T1000 (cell line): ENCODE measurements around the gene ALKBH3.

ENCODE experiments used
- DNase-seq: peaks from one replicate; lab custom pipeline; 2025; ENCODE audit warnings: mixed read lengths; lab: John Stamatoyannopoulos, UW

Gene ALKBH3

GRCh38 chr11:43922744-43923405 lies 42.2 kb downstream of the ALKBH3 start:
- DNase-seq = no peak

- DNase-seq = no peak
Observed at GRCh38 chr11:43923406-43924111, 42.9 kb downstream of the ALKBH3 start.

- no peak for DNase-seq
Observed at GRCh38 chr11:43924112-43924855, 43.7 kb downstream of the ALKBH3 start.

- DNase-seq = no peak
Observed at GRCh38 chr11:43925063-43925931, 44.7 kb downstream of the ALKBH3 start.

- no peak for DNase-seq
Observed at GRCh38 chr11:43925932-43926505, 45.4 kb downstream of the ALKBH3 start.

GRCh38 chr11:43927070-43927469 lies 46.4 kb downstream of the ALKBH3 start:
- no peak for DNase-seq

- DNase-seq = no peak
Observed at GRCh38 chr11:43927925-43928707, 47.5 kb downstream of the ALKBH3 start.

- no peak for DNase-seq
Observed at GRCh38 chr11:43928721-43929120, 48.1 kb downstream of the ALKBH3 start.

GRCh38 chr11:43930868-43931716 lies 50.5 kb downstream of the ALKBH3 start:
- no peak for DNase-seq

GRCh38 chr11:43931717-43932039 lies 51.0 kb downstream of the ALKBH3 start:
- DNase-seq = no peak

- DNase-seq = no peak
Observed at GRCh38 chr11:43933226-43933607, 52.6 kb downstream of the ALKBH3 start.

GRCh38 chr11:43933608-43934551 lies 53.2 kb downstream of the ALKBH3 start:
- DNase-seq = no peak

GRCh38 chr11:43934601-43935423 lies 54.2 kb downstream of the ALKBH3 start:
- DNase-seq = no peak

- DNase-seq = no peak
Observed at GRCh38 chr11:43935424-43935979, 54.9 kb downstream of the ALKBH3 start.

- no peak for DNase-seq
Observed at GRCh38 chr11:43936076-43936475, 55.4 kb downstream of the ALKBH3 start.

- DNase-seq = no peak
Observed at GRCh38 chr11:43937434-43938411, 57.1 kb downstream of the ALKBH3 start.
